ENCODE data around the gene WWC2.
"Not testable (repeated sequence)": the region's sequence is repeated elsewhere in the genome, so short reads cannot be mapped to it uniquely, and the experiment has no call there.

Gene WWC2

GRCh38 chr4:183190900-183191527 is 92.0 kb downstream of the WWC2 start:
- TF ChIP-seq CTCF (IDR thresholded peaks at IDR 0.05; ENCODE audit: low read depth, low read length, missing control alignments), result no peak
- no peak for DNase-seq (ENCODE audit: extremely low read depth, low read depth)

GRCh38 chr4:183191630-183192029 is 92.6 kb downstream of the WWC2 start:
- H3K4me3 ChIP-seq (replicated peaks; ENCODE audit: low read depth, low read length), result no peak overlapping the region
- no peak for TF ChIP-seq CTCF (IDR thresholded peaks at IDR 0.05; ENCODE audit: low read depth, low read length, missing control alignments)
- no peak for DNase-seq (ENCODE audit: extremely low read depth, low read depth)

More at GRCh38 chr4:183190900-183191527, 92.0 kb downstream of the WWC2 start:
- H3K4me3 ChIP-seq (replicated peaks; ENCODE audit: low read depth, low read length), result no peak overlapping the region

- no peak for TF ChIP-seq CTCF (IDR thresholded peaks at IDR 0.05; ENCODE audit: low read depth, low read length, missing control alignments)
- no peak overlapping the region for H3K4me3 ChIP-seq (replicated peaks; ENCODE audit: low read depth, low read length)
- DNase-seq (ENCODE audit: extremely low read depth, low read depth), result no peak
Measured at GRCh38 chr4:183192571-183192970, 93.5 kb downstream of the WWC2 start.

- H3K4me3 ChIP-seq (replicated peaks; ENCODE audit: low read depth, low read length); DNase-seq (ENCODE audit: extremely low read depth, low read depth): not testable (repeated sequence)
Measured at GRCh38 chr4:183193730-183194338, 94.8 kb downstream of the WWC2 start.

- DNase-seq (ENCODE audit: extremely low read depth, low read depth), result no peak
- H3K4me3 ChIP-seq (replicated peaks; ENCODE audit: low read depth, low read length), result no peak overlapping the region
- no peak for TF ChIP-seq CTCF (IDR thresholded peaks at IDR 0.05; ENCODE audit: low read depth, low read length, missing control alignments)
Measured at GRCh38 chr4:183195534-183195933, 96.5 kb downstream of the WWC2 start.

- H3K4me3 ChIP-seq (replicated peaks; ENCODE audit: low read depth, low read length), result no peak overlapping the region
- no peak for DNase-seq (ENCODE audit: extremely low read depth, low read depth)
- no peak for TF ChIP-seq CTCF (IDR thresholded peaks at IDR 0.05; ENCODE audit: low read depth, low read length, missing control alignments)
Measured at GRCh38 chr4:183197140-183197539, 98.1 kb downstream of the WWC2 start.

GRCh38 chr4:183200453-183200852 is 101.4 kb downstream of the WWC2 start:
- TF ChIP-seq CTCF (IDR thresholded peaks at IDR 0.05; ENCODE audit: low read depth, low read length, missing control alignments), result no peak
- peak; percentile 50 for DNase-seq (ENCODE audit: extremely low read depth, low read depth)
- H3K4me3 ChIP-seq (replicated peaks; ENCODE audit: low read depth, low read length), result no peak overlapping the region

Measured in HFF-Myc (cell line).